ENCODE data around the gene CDH12.

DNA sequence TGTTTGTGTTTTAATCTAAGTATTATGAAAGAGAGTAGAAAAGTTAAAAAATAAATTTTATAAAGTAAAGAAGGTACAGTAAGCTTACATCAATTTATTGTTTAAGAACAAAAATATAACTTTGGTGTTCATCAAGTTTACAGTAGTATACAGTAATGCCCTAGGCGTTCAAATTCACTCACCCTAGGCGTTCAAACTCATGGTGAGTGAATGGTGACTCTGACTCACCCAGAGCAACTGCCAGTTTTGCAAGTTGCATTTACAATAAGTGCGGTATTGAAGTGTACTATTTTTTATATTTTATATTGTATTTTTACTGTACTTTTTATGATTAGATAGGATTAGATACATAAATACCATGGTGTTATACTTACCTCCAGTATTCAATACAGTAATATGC is 421.3 kb downstream of the CDH12 start:
- TF ChIP-seq TCF4 (CRISPR knock-in tag; IDR thresholded peaks at IDR 0.05; ENCODE audit: borderline replicate concordance) (no peak), OSR1 (CRISPR knock-in tag; IDR thresholded peaks at IDR 0.05) (no peak), ZFP3 (CRISPR knock-in tag; IDR thresholded peaks at IDR 0.05) (no peak), PATZ1 (CRISPR knock-in tag; IDR thresholded peaks at IDR 0.05; ENCODE audit: borderline replicate concordance) (no peak), ZFP30 (CRISPR knock-in tag; IDR thresholded peaks at IDR 0.05) (no peak), ZNF70 (CRISPR knock-in tag; IDR thresholded peaks at IDR 0.05) (no peak), TOX (CRISPR knock-in tag; IDR thresholded peaks at IDR 0.05; ENCODE audit: borderline replicate concordance) (no peak)
- TF ChIP-seq, protein P1, sequence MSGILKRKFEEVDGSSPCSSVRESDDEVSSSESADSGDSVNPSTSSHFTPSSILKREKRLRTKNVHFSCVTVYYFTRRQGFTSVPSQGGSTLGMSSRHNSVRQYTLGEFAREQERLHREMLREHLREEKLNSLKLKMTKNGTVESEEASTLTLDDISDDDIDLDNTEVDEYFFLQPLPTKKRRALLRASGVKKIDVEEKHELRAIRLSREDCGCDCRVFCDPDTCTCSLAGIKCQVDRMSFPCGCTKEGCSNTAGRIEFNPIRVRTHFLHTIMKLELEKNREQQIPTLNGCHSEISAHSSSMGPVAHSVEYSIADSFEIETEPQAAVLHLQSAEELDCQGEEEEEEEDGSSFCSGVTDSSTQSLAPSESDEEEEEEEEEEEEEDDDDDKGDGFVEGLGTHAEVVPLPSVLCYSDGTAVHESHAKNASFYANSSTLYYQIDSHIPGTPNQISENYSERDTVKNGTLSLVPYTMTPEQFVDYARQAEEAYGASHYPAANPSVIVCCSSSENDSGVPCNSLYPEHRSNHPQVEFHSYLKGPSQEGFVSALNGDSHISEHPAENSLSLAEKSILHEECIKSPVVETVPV (CRISPR knock-in tag; IDR thresholded peaks at IDR 0.05), result no peak
